ENCODE results near the gene NFATC2.

GRCh38 chr20:51484831-51485230 lies 57.7 kb downstream of the NFATC2 start:
- TF ChIP-seq CTCF (conservative IDR thresholded peaks at IDR 0.05; ENCODE audit: low read length): no peak
- TF ChIP-seq EZH2phosphoT487 (IDR thresholded peaks at IDR 0.05; ENCODE audit: borderline replicate concordance): no peak
